Esophagus muscularis mucosa (tissue), 3 donors: ENCODE data around the gene UNC119B.

ENCODE experiments used
- CTCF ChIP-seq, 3 experiments: fragments of 200-600 bp in 2 of 3; fragments of 450-650 bp in 1 of 3; sonication (generic) in 2 of 3; IDR thresholded peaks; one replicate each; pipeline ENCODE4 v1.5.1; 2017 to 2019; ENCODE audit warnings: antibody characterized with exemption in 3 of 3, mild to moderate bottlenecking in 2 of 3, moderate library complexity in 1 of 3
- POLR2AphosphoS5 ChIP-seq, 2 donors: sonication (generic); formaldehyde crosslinking; IDR thresholded peaks; one replicate each; pipeline ENCODE4 v1.6.1; 2017; ENCODE audit warnings: antibody characterized with exemption in 2 of 2

- TF ChIP-seq CTCF (IDR thresholded peaks at IDR 0.05) (no peak), POLR2AphosphoS5 (IDR thresholded peaks at IDR 0.05) (no peak)
Measured at GRCh38 chr12:120718055-120718454, 7.8 kb downstream of the UNC119B start.
